ENCODE data around the gene SAMD5. TPM values are rescaled to one million over a fixed set of nuclear protein-coding genes. Genes with fewer than 3 reads are reported as not detected.

The SAMD5 gene
- total and polyA plus RNA-seq, 2 of the 8 experiments (the other 6 are each of a cell fraction or from before 2014, with no cell fraction given): 0.02 to 0.04 TPM

GRCh38 chr6:147578159-147578558 is 69.7 kb downstream of the SAMD5 start (continued):
- TF ChIP-seq CHD7 (IDR thresholded peaks at IDR 0.05; ENCODE audit: insufficient replicate concordance, low read length) (no peak), CHD1 (IDR thresholded peaks at IDR 0.05; ENCODE audit: low read depth, low read length) (no peak), SIRT6 (IDR thresholded peaks at IDR 0.05; ENCODE audit: low read length) (no peak), YY1 (IDR thresholded peaks at IDR 0.05; ENCODE audit: low read depth, low read length) (no peak), MAFK (IDR thresholded peaks at IDR 0.05; ENCODE audit: low read depth, low read length) (no peak), BCL11A (IDR thresholded peaks at IDR 0.05; ENCODE audit: low read depth in 2 of 2, low read length in 2 of 2) (no peak), SP2 (IDR thresholded peaks at IDR 0.05; ENCODE audit: low read length) (no peak)
- TF ChIP-seq, protein P1, sequence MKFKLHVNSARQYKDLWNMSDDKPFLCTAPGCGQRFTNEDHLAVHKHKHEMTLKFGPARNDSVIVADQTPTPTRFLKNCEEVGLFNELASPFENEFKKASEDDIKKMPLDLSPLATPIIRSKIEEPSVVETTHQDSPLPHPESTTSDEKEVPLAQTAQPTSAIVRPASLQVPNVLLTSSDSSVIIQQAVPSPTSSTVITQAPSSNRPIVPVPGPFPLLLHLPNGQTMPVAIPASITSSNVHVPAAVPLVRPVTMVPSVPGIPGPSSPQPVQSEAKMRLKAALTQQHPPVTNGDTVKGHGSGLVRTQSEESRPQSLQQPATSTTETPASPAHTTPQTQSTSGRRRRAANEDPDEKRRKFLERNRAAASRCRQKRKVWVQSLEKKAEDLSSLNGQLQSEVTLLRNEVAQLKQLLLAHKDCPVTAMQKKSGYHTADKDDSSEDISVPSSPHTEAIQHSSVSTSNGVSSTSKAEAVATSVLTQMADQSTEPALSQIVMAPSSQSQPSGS (IDR thresholded peaks at IDR 0.05; ENCODE audit: low read length): no peak

Measured in H1 (cell line).